ENCODE data around the gene PSMA5.
"Not testable (repeated sequence)": the region's sequence is repeated elsewhere in the genome, so short reads cannot be mapped to it uniquely, and the experiment has no call there.

PSMA5 gene

GRCh38 chr1:109392037-109392787 lies 34.0 kb downstream of the PSMA5 start:
- DNase-seq, result no peak

GRCh38 chr1:109391626-109392025 lies 34.6 kb downstream of the PSMA5 start:
- DNase-seq, result no peak

- no peak for DNase-seq
These were observed 35.1 kb downstream of the PSMA5 start for GRCh38 chr1:109391157-109391556.

GRCh38 chr1:109389638-109390341 lies 36.5 kb downstream of the PSMA5 start:
- DNase-seq, result no peak

GRCh38 chr1:109388884-109389637 lies 37.2 kb downstream of the PSMA5 start:
- DNase-seq, result no peak

GRCh38 chr1:109388208-109388711 lies 38.0 kb downstream of the PSMA5 start:
- DNase-seq, result no peak

GRCh38 chr1:109386054-109386717 lies 40.1 kb downstream of the PSMA5 start:
- no peak for DNase-seq

GRCh38 chr1:109385417-109385816 lies 40.8 kb downstream of the PSMA5 start:
- DNase-seq, result no peak

GRCh38 chr1:109383854-109384253 lies 42.4 kb downstream of the PSMA5 start:
- DNase-seq, result no peak

GRCh38 chr1:109383087-109383779 lies 43.0 kb downstream of the PSMA5 start:
- no peak for DNase-seq

- no peak for DNase-seq
These were observed 44.7 kb downstream of the PSMA5 start for GRCh38 chr1:109381573-109381972.

- DNase-seq, result no peak
These were observed 46.3 kb downstream of the PSMA5 start for GRCh38 chr1:109379907-109380306.

GRCh38 chr1:109379422-109379821 lies 46.8 kb downstream of the PSMA5 start:
- DNase-seq, result no peak

GRCh38 chr1:109377698-109378097 lies 48.5 kb downstream of the PSMA5 start:
- no peak for DNase-seq

- DNase-seq, result not testable (repeated sequence)
These were observed 52.6 kb downstream of the PSMA5 start for GRCh38 chr1:109373696-109374095.

GRCh38 chr1:109373126-109373525 lies 53.1 kb downstream of the PSMA5 start:
- no peak for DNase-seq

GRCh38 chr1:109372281-109372680 lies 54.0 kb downstream of the PSMA5 start:
- DNase-seq, result no peak

GRCh38 chr1:109371341-109371739 lies 54.9 kb downstream of the PSMA5 start:
- DNase-seq, result no peak

- no peak for DNase-seq
These were observed 55.4 kb downstream of the PSMA5 start for GRCh38 chr1:109370712-109371340.

- no peak for DNase-seq
These were observed 57.0 kb downstream of the PSMA5 start for GRCh38 chr1:109369167-109369746.

- no peak for DNase-seq
These were observed 57.8 kb downstream of the PSMA5 start for GRCh38 chr1:109368464-109368863.
